ENCODE results near the gene SSBP3.
"Not testable (repeated sequence)": the region's sequence is repeated elsewhere in the genome, so short reads cannot be mapped to it uniquely, and the experiment has no call there.

GRCh38 chr1:54448801-54449200 is 42.6 kb upstream of the SSBP3 start:
- not testable (repeated sequence) for TF ChIP-seq CTCF (IDR thresholded peaks at IDR 0.05; ENCODE audit: low read depth, low read length); EZH2phosphoT487 (IDR thresholded peaks at IDR 0.05; ENCODE audit: low read depth)
